Transverse colon (tissue), 4 donors: Measurements from ENCODE around the gene SLC23A1. TPM values are rescaled to one million over a fixed set of nuclear protein-coding genes. Genes with fewer than 3 reads are reported as not detected.

ENCODE experiments used
- DNase-seq: peaks from one replicate; pipeline ENCODE4 v3.0.0-alpha.2; 2019
- H3K27ac ChIP-seq, 4 donors: fragments of 200-600 bp; sonication (generic); 2 replicates each; pipeline ENCODE4 v1.5.1; 2016 to 2018; ENCODE audit warnings: inconsistent platforms in 4 of 4
- H3K27me3 ChIP-seq: fragments of 200-600 bp; sonication (generic); 2 replicates; pipeline ENCODE4 v1.5.1; 2017; ENCODE audit warnings: inconsistent platforms
- H3K36me3 ChIP-seq, 4 donors: fragments of 200-600 bp; sonication (generic); 2 replicates each; pipeline ENCODE4 v1.5.1; 2017 to 2019; ENCODE audit warnings: inconsistent platforms in 4 of 4
- H3K4me1 ChIP-seq, 4 donors: fragments of 200-600 bp; sonication (generic); 2 replicates each; pipeline ENCODE4 v1.5.1; 2017 to 2020; ENCODE audit warnings: inconsistent platforms in 4 of 4
- H3K4me3 ChIP-seq, 4 donors: fragments of 200-600 bp; sonication (generic); 1 replicate in 1 of 4; 2 replicates in 3 of 4; pipeline versions ENCODE4 v1.5.1 to v1.6.1; 2017 to 2019; ENCODE audit warnings: inconsistent platforms in 4 of 4
- H3K9me3 ChIP-seq, 2 donors: fragments of 200-600 bp; sonication (generic); 2 replicates each; pipeline ENCODE4 v1.5.1; 2017 to 2019; ENCODE audit warnings: inconsistent platforms in 2 of 2
- EP300 ChIP-seq: sonication (generic); formaldehyde crosslinking; IDR thresholded peaks from one replicate; pipeline ENCODE4 v1.6.1; 2017; ENCODE audit warnings: antibody characterized with exemption, low read depth
- POLR2A ChIP-seq: fragments of 450-650 bp; IDR thresholded peaks from one replicate; pipeline ENCODE4 v1.6.1; 2016; ENCODE audit warnings: antibody characterized with exemption, mild to moderate bottlenecking, moderate library complexity
- POLR2AphosphoS5 ChIP-seq, 3 donors: sonication (generic); formaldehyde crosslinking; IDR thresholded peaks; one replicate each; pipeline ENCODE4 v1.6.1; 2016; ENCODE audit warnings: antibody characterized with exemption in 3 of 3
- WGBS, 2 donors: methylation state at CpG; one replicate each; pipeline ENCODE4 v1.1.5; 2018; ENCODE audit warnings: low coverage in 1 of 2; 5-methylcytosine and 5-hydroxymethylcytosine counted together
- in situ Hi-C, 4 donors: fragments of 200-750 bp; cut with MboI; loops; one replicate each; pipeline versions ENCODE4 v1.15.0 to v1.15.1; 2017; ENCODE audit warnings: low sequenced_read_pairs in 3 of 4, low pct_ligation_motif_present in 1 of 4, low pct_unique_long_range_greater_than_20kb in 1 of 4
- intact Hi-C: fragments of 100-400 bp; cut with DNase I; formaldehyde crosslinking; loops from one replicate; pipeline ENCODE4 v1.15.1; 2023; ENCODE audit warnings: low total_unique reads
- total RNA-seq, 4 donors: library from RNA; depleted of rRNA; stranded (reverse); fragments of >200 nt; gene quantifications; one replicate each; pipeline ENCODE4 v1.1.0, GENCODE V29; 2016
- TF ChIP-seq, protein P1 (sequence below), 5 experiments: fragments of 200-600 bp in 3 of 5; fragments of 450-650 bp in 2 of 5; sonication (generic) in 3 of 5; IDR thresholded peaks; 1 replicate in 2 of 5; 2 replicates in 3 of 5; pipeline ENCODE4 v1.5.1; 2016 to 2017; ENCODE audit warnings: antibody characterized with exemption in 5 of 5, inconsistent platforms in 3 of 5, mild to moderate bottlenecking in 2 of 5, moderate library complexity in 1 of 5

Gene SLC23A1
- total RNA-seq, 4 donors from 2014 or later = 0.80 to 9.5 (median 7.4) TPM; not detected in 1

DNA sequence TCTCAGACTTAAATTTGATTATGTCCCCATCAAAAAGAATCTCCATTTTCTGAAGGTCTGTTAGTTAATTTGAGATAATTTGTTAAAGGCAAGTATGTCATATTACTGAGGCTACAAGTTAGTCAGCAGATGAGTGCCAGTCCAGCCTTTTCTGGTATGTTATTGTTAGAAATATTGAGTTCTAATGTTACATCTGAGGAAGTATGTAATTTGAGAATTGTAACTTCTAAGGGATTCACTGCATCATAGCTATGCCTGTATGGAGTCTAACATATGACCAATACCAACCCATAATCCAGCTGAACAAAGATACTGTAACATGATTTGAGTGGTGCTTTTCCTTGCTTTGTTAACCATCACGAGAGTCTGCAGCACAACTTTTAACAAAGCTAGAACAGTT, 13.9 kb downstream of the SLC23A1 start:
- no peaks in the 10 kb centered on the region for H3K27me3 ChIP-seq
- peaks cover 0 to 42% (median 18%) of the 10 kb centered on the region in 4 donors for H3K36me3 ChIP-seq
- TF ChIP-seq POLR2AphosphoS5 (IDR thresholded peaks at IDR 0.05) = no peak
- TF ChIP-seq EP300 = no peak
- TF ChIP-seq, protein P1, sequence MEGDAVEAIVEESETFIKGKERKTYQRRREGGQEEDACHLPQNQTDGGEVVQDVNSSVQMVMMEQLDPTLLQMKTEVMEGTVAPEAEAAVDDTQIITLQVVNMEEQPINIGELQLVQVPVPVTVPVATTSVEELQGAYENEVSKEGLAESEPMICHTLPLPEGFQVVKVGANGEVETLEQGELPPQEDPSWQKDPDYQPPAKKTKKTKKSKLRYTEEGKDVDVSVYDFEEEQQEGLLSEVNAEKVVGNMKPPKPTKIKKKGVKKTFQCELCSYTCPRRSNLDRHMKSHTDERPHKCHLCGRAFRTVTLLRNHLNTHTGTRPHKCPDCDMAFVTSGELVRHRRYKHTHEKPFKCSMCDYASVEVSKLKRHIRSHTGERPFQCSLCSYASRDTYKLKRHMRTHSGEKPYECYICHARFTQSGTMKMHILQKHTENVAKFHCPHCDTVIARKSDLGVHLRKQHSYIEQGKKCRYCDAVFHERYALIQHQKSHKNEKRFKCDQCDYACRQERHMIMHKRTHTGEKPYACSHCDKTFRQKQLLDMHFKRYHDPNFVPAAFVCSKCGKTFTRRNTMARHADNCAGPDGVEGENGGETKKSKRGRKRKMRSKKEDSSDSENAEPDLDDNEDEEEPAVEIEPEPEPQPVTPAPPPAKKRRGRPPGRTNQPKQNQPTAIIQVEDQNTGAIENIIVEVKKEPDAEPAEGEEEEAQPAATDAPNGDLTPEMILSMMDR (IDR thresholded peaks at IDR 0.05) = no peak
- no peak for TF ChIP-seq POLR2A
- H3K4me1 ChIP-seq = peaks cover 10 to 16% (median 13%) of the 10 kb centered on the region in 4 donors
- no peaks in the 10 kb centered on the region for H3K9me3 ChIP-seq
- in situ Hi-C loops = no loop called here
- no peak for DNase-seq
- intact Hi-C loops = no loop called here
- no peak overlapping the region for H3K27ac ChIP-seq
- WGBS, 2 donors = 88 to 92% methylated on average over 1 of the region's 1 CpG
- H3K4me3 ChIP-seq = no peak overlapping the region

DNA sequence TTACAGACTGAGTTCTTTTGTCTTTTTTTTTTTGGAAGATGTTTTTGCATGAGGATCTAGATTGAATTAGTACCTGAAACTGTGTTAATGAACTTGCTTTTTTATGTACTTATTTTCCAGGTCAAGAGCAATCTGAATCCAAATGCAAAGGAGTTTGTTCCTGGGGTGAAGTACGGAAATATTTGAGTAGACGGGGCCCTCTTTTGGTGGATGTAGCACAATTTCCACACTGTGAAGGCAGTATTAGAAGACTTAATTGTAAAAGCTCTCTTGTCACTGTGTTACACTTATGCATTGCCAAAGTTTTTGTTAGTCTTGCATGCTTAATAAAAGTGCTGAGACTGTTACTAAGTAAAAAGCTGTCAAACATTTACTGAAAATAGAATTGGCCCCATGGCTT, 14.5 kb downstream of the SLC23A1 start:
- no peak for DNase-seq
- Histone ChIP-seq H3K27me3 (no peaks in the 10 kb centered on the region), H3K27ac (no peak overlapping the region), H3K4me1 (peaks cover 4 to 10% (median 7%) of the 10 kb centered on the region in 4 donors), H3K4me3 (no peak overlapping the region), H3K9me3 (no peaks in the 10 kb centered on the region), H3K36me3 (peaks cover 0 to 46% (median 21%) of the 10 kb centered on the region in 4 donors)
- in situ Hi-C loops (no loop called here), intact Hi-C loops (no loop called here)
- TF ChIP-seq POLR2AphosphoS5 (IDR thresholded peaks at IDR 0.05) = no peak
- TF ChIP-seq POLR2A = no peak
- no peak for TF ChIP-seq EP300
- TF ChIP-seq, protein P1 (IDR thresholded peaks at IDR 0.05) = no peak
- WGBS, 2 donors = 71 to 83% methylated on average over 2 of the region's 2 CpGs

DNA sequence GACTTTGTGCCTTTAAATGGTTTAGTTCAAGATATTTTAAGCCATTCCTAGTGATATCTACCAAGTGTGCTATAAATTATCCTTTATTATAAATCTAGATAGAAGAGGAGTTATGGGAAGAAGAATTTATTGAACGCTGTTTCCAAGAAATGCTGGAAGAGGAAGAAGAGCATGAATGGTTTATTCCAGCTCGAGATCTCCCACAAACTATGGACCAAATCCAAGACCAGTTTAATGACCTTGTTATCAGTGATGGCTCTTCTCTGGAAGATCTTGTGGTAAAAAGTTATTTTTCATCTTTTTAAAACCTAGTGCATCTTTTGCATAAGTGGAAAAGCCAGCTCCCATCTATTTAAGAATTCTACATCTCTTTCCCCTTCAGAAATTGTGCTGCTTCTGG, 18.6 kb downstream of the SLC23A1 start:
- 61 to 72% methylated on average over 2 of the region's 2 CpGs for WGBS, 2 donors
- Histone ChIP-seq H3K9me3 (no peaks in the 10 kb centered on the region), H3K36me3 (peaks cover 0 to 44% (median 21%) of the 10 kb centered on the region in 4 donors), H3K27ac (no peak overlapping the region), H3K4me3 (no peak overlapping the region), H3K4me1 (no peaks in the 10 kb centered on the region), H3K27me3 (no peaks in the 10 kb centered on the region)
- intact Hi-C loops = no loop called here
- DNase-seq = no peak
- TF ChIP-seq POLR2A (no peak), EP300 (no peak), POLR2AphosphoS5 (IDR thresholded peaks at IDR 0.05) (no peak)
- TF ChIP-seq, protein P1 (IDR thresholded peaks at IDR 0.05) = no peak
- in situ Hi-C loops = no loop called here

DNA sequence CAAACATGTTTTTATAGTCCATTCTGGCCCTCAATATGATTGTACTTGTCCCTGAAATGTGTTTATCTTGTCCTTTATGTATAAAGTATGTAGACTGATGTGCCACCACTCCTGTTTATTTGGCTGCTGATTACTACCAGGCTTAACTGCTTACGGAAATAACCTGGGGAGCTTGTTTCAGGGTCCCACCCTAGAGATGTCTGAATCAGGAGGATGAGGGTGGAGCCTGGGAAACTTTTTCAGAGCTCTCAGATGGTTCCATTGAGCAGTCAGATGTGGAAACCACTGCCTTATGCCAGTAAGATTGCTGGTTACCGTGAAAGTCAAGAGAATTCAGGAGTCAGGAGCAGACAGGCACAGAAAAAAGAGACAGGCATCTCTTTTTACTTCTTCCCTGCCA, 19.2 kb downstream of the SLC23A1 start:
- no peaks in the 10 kb centered on the region for H3K27me3 ChIP-seq
- in situ Hi-C loops = no loop called here
- DNase-seq = no peak
- TF ChIP-seq EP300 = no peak
- TF ChIP-seq POLR2AphosphoS5 (IDR thresholded peaks at IDR 0.05) = no peak
- TF ChIP-seq, protein P1 (IDR thresholded peaks at IDR 0.05) = no peak
- no peak for TF ChIP-seq POLR2A
- WGBS, 2 donors = 75 to 83% methylated on average over 2 of the region's 2 CpGs
- peaks cover 0 to 44% (median 19%) of the 10 kb centered on the region in 4 donors for H3K36me3 ChIP-seq
- no peaks in the 10 kb centered on the region for H3K9me3 ChIP-seq
- no peaks in the 10 kb centered on the region for H3K4me1 ChIP-seq
- intact Hi-C loops = no loop called here
- no peak overlapping the region for H3K27ac ChIP-seq
- H3K4me3 ChIP-seq = no peak overlapping the region
